GM19043 (cell line): ENCODE measurements around the gene C3orf38.
"Not testable (repeated sequence)": the region's sequence is repeated elsewhere in the genome, so short reads cannot be mapped to it uniquely, and the experiment has no call there.

Experiments used
- ATAC-seq: cut with Tn5 transposase; IDR thresholded peaks from one replicate; pipeline ENCODE4 v1.9.1; 2021; ENCODE audit warnings: low read depth; ENCODE audit not compliant: unreplicated experiment

Gene C3orf38

DNA sequence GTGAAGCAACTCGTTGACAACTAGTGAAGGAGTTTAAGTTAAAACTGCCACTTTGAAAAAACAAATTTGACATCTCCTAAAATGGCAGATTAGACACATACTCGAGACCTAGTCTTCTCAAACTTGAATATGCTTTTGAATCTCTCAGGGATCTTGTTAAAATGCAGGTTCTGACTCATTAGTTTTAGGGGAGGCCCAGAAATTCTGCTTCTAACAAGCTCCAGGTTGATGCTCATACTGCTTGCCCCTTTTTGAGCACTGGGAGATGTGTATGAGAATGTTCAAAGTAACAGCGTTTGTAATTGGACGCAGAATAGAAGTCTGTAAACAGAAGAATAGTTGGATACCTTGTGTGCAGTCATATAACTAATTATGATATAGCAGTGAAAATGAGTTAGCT, 1.6 kb downstream of the C3orf38 start:
- ATAC-seq: no peak

GRCh38 chr3:88152841-88153240, 3.1 kb downstream of the C3orf38 start:
- no peak for ATAC-seq

- no peak for ATAC-seq
Observed at GRCh38 chr3:88166419-88166971, 16.7 kb downstream of the C3orf38 start.

DNA sequence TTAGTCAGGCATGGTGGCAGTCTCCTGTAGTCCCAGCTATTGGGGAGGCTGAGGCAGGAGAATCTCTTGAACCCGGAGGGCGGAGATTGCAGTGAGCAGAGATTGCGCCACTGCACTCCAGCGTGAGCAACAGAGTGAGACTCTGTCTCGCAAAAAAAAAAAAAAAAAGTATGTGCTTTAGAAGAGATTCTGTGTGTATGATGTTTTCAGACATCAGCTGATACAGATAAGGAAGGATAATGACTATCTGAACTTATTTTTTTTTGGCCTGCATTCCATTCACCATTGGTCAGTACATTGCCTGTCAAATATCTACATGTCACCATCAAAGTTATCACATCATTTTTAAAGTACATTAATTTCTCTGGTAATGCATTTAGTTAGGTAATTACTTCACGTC, 17.4 kb downstream of the C3orf38 start:
- ATAC-seq: no peak

DNA sequence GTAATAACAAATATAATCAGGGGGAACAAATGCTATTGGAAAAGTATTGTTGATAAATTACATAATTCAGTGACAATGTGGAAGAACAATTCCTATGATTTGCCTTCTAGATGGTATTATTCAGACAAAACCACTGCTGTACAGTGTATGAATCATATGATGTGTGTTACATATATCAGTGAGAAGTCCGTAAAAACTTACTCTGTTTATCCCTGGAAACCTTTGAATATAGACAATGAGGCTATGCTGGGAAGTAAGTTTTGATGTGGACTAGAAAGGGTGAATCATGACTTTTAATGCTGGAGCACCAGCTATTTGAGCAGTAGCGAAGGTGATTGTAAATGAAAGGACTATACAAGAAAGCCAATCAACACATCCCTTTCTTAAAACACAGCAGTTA, 17.9 kb downstream of the C3orf38 start:
- no peak for ATAC-seq

GRCh38 chr3:88168171-88168570, 18.4 kb downstream of the C3orf38 start:
- no peak for ATAC-seq

- peak; percentile 93 for ATAC-seq
Observed at GRCh38 chr3:88180398-88180999, 30.7 kb downstream of the C3orf38 start.

GRCh38 chr3:88182165-88182918, 32.6 kb downstream of the C3orf38 start:
- not testable (repeated sequence) for ATAC-seq

GRCh38 chr3:88188436-88188835, 38.7 kb downstream of the C3orf38 start:
- no peak for ATAC-seq

GRCh38 chr3:88189361-88189810, 39.6 kb downstream of the C3orf38 start:
- ATAC-seq: peak; percentile 84

- no peak for ATAC-seq
Observed at GRCh38 chr3:88191872-88192409, 42.2 kb downstream of the C3orf38 start.

DNA sequence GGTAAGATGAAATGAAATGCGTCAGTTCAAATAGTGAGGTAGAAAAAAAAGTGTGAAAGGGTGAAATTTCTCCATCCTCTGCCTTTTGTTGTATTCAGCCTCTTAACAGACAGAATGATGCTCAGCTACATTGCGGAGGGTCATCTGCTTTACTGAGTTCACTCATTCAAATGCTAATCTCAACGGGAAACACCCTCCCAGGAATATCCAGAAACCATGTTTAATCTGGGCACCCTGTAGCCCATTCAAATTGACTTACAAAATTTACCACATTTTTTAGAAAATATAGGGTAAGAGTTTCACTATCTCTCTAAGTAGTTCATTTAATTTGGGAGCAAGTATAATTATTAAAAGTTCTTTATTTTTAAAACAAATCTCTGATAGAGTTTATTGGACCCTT, 42.9 kb downstream of the C3orf38 start:
- ATAC-seq: no peak

DNA sequence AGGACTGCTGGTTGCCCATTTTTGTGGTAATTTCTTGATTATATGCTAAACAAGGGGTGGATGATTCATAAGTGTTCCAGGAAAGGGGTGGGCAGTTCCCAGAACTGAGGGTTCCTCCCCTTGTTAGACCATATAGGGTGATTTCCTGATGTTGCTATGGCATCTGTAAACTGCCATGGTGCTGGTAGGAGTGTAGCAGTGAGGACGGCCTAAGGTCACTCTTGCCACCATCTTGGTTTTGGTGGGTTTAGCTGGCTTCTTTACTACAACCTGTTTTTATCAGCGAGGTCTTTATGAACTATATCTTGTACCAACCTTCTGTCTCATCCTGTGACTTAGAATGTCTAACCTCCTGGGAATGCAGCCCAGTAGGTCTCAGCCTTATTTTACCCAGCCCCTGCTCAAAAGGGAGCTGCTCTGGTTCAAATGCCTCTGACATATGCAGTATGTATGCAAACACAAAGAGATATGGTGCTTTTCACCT, 46.2 kb downstream of the C3orf38 start:
- no peak for ATAC-seq

DNA sequence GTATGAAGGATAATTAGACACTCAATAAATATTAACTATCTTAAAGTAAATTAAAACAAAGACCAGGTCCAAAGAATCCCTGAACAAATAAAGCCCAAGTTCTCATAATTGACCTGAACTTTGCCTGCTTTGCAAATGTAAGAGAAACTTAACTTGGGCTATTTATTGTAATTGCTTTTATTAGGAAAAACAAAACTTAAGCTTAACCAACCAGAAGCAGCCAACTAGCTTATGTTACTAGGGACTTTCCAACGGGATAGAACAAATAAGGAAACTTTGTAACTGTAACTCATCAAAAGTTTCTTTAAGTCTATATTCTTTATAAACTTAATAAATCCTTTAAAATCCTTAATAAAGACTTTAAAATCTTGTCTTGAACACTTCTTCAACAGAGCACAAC, 48.4 kb downstream of the C3orf38 start:
- no peak for ATAC-seq

DNA sequence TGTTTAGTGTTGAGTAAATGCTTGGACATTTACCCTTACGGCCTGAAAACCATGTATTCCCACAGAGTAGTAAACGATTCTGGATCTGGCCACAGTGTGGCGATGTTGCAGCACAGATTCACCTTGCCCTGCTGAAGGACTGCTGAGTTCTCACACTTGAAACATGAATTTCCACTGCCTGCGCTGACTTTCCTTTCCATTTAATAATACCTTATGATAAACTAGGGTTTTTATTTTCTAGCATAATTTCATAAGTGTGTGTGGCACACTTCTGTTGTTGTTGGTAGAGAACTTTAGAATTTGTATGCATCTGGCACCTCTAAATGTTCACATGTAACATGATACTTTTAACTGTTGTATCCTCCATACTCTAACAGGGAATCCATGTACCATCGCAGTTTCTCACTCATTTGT, 53.9 kb downstream of the C3orf38 start:
- ATAC-seq: peak; percentile 93
